ENCODE measurements around the gene THAP9. TPM values are rescaled to one million over a fixed set of nuclear protein-coding genes. Genes with fewer than 3 reads are reported as not detected.

THAP9 gene
- total RNA-seq, 2 experiments from 2014 or later = 10.5 to 16.4 TPM

DNA sequence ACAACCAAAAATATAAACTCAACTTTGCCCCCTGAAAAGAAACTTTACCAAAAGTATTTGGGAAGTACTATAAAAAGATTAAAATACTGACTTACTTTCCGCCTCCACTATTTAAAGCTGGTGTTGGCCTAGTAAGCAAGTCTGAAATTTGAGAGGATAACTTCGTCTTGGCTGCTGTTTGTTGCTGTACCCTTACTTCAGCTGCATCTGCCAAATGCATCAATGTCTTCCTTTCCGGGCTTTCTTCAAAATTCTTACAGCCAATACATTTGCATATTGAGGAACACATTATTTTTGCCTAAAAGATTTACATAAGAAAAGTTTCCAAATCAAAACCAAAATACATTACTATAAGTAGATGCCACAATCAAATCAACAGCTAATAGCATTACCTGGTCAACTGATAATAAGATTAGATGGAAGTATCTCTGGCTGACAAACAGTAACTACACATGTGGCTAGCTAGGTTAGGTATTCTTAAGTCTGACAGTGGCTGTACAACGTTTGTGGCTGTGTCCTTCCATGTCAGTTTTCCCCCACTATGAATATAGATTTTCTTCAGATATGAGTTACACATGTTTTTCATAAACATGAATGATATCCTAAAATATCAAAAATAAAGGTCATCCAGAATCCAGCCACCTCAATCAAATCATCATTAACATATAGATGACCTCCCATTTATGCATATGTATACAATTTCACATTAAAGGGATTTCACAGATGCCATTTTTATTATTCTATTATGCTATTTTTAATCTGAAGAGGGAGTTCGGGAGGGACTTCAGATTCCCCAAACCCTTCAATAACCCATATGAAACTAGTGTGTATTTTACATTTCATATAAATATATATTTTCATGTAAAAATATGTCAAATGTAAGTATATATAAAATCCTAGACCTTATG is 30.6 kb downstream of the THAP9 start:
- no peaks in the 10 kb centered on the region for H3K9me2 ChIP-seq (ENCODE audit: insufficient read depth, low read length)
- ChIA-PET POLR2A (interaction anchor here (0.6 to 1.2 kb wide), 2 partner anchors 9 to 69 kb away, joined by 3 to 5 read pairs; no protein-coding TSS in a partner anchor), CTCF (ENCODE audit: unreplicated experiment) (no interaction called here)
- H2AFZ ChIP-seq (ENCODE audit: low read length) = no peak overlapping the region
- no TSS peak for BruUV-seq (replicated peaks)
- H3K4me1 ChIP-seq (ENCODE audit: insufficient read depth, low read length, poor library complexity, severe bottlenecking) = peaks cover 12% of the 10 kb centered on the region
- no peaks in the 10 kb centered on the region; the same call in 1 of the 2 replicates for H3K9me3 ChIP-seq (ENCODE audit: low read length)
- TF ChIP-seq CTCF (conservative IDR thresholded peaks at IDR 0.05; ENCODE audit: low read length) = no peak
- no peak for TF ChIP-seq EZH2phosphoT487 (IDR thresholded peaks at IDR 0.05; ENCODE audit: borderline replicate concordance, low read depth, low read length)
- H4K20me1 ChIP-seq (ENCODE audit: insufficient read depth, low read length) = no peaks in the 10 kb centered on the region
- intact Hi-C loops (cut with micrococcal nuclease; ENCODE audit: unreplicated experiment) = no loop called here
- H3K4me3 ChIP-seq (ENCODE audit: low read depth, low read length, poor library complexity, severe bottlenecking) = no peak overlapping the region
- H3K4me2 ChIP-seq (ENCODE audit: low read length) = no peak overlapping the region
- 0 out of 2 replicates have a peak, but pooled peaks cover 3% of the 10 kb centered on the region for H3K79me2 ChIP-seq (ENCODE audit: insufficient read depth, low read depth, low read length)
- H3K27ac ChIP-seq (ENCODE audit: low read depth, low read length, poor library complexity, severe bottlenecking) = peak overlapping the region; percentile 2
- no peak for DNase-seq (ENCODE audit: low spot score)
- H3K36me3 ChIP-seq (ENCODE audit: insufficient read depth, low read length) = peaks cover 94% of the 10 kb centered on the region

DNA sequence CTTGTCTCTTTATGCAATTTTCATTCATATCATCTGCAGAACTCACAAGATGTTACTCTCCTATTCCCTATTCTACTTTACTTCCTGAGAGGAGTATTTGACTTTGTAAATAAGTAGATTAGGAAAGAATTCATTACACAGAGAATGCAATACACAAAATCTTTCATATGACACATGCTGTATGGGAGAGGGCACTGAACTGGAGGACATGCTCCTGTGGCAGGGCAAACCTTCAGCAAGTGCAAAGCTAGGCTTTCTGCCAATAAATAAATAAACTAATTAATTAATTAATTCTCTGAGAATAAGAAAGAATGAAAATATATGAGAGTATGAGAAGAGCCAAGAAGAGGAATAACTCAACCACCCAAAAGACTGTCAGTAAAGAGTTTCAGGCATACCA is 33.9 kb downstream of the THAP9 start:
- no peak overlapping the region for H3K4me3 ChIP-seq (ENCODE audit: low read depth, low read length, poor library complexity, severe bottlenecking)
- CTCF ChIA-PET (ENCODE audit: unreplicated experiment) = no interaction called here
- H3K36me3 ChIP-seq (ENCODE audit: insufficient read depth, low read length) = peaks cover 96% of the 10 kb centered on the region
- 0 out of 2 replicates have a peak, but pooled peaks cover 3% of the 10 kb centered on the region for H3K79me2 ChIP-seq (ENCODE audit: insufficient read depth, low read depth, low read length)
- H3K27ac ChIP-seq (ENCODE audit: low read depth, low read length, poor library complexity, severe bottlenecking) = no peak overlapping the region
- TF ChIP-seq EZH2phosphoT487 (IDR thresholded peaks at IDR 0.05; ENCODE audit: borderline replicate concordance, low read depth, low read length) (no peak), CTCF (conservative IDR thresholded peaks at IDR 0.05; ENCODE audit: low read length) (no peak)
- BruUV-seq (replicated peaks) = no TSS peak
- H3K9me2 ChIP-seq (ENCODE audit: insufficient read depth, low read length) = no peaks in the 10 kb centered on the region
- H3K4me2 ChIP-seq (ENCODE audit: low read length) = no peak overlapping the region
- no peak for DNase-seq (ENCODE audit: low spot score)
- no peaks in the 10 kb centered on the region; the same call in 1 of the 2 replicates for H3K9me3 ChIP-seq (ENCODE audit: low read length)
- POLR2A ChIA-PET = no interaction called here
- intact Hi-C loops (cut with micrococcal nuclease; ENCODE audit: unreplicated experiment) = no loop called here
- H3K4me1 ChIP-seq (ENCODE audit: insufficient read depth, low read length, poor library complexity, severe bottlenecking) = peaks cover 12% of the 10 kb centered on the region
- no peaks in the 10 kb centered on the region for H4K20me1 ChIP-seq (ENCODE audit: insufficient read depth, low read length)
- no peak overlapping the region for H2AFZ ChIP-seq (ENCODE audit: low read length)

GRCh38 chr4:82939414-82939813 is 38.9 kb downstream of the THAP9 start:
- H3K4me2 ChIP-seq (ENCODE audit: low read length) = no peak overlapping the region
- TF ChIP-seq EZH2phosphoT487 (IDR thresholded peaks at IDR 0.05; ENCODE audit: borderline replicate concordance, low read depth, low read length) (no peak), CTCF (conservative IDR thresholded peaks at IDR 0.05; ENCODE audit: low read length) (no peak)
- H3K36me3 ChIP-seq (ENCODE audit: insufficient read depth, low read length) = peaks cover 93% of the 10 kb centered on the region
- H3K4me1 ChIP-seq (ENCODE audit: insufficient read depth, low read length, poor library complexity, severe bottlenecking) = no peaks in the 10 kb centered on the region
- no peaks in the 10 kb centered on the region for H4K20me1 ChIP-seq (ENCODE audit: insufficient read depth, low read length)
- no peak overlapping the region for H3K4me3 ChIP-seq (ENCODE audit: low read depth, low read length, poor library complexity, severe bottlenecking)
- no peaks in the 10 kb centered on the region for H3K9me2 ChIP-seq (ENCODE audit: insufficient read depth, low read length)
- ChIA-PET CTCF (ENCODE audit: unreplicated experiment) (no interaction called here), POLR2A (interaction anchor here (0.6 to 2.0 kb wide), 6 partner anchors 8 to 343 kb away, joined by 3 to 9 read pairs (median 5); no protein-coding TSS in a partner anchor)
- no peaks in the 10 kb centered on the region for H3K9me3 ChIP-seq (ENCODE audit: low read length)
- BruUV-seq (replicated peaks) = no TSS peak
- no peaks in the 10 kb centered on the region for H3K79me2 ChIP-seq (ENCODE audit: insufficient read depth, low read depth, low read length)
- intact Hi-C loops (cut with micrococcal nuclease; ENCODE audit: unreplicated experiment) = no loop called here
- no peak overlapping the region for H3K27ac ChIP-seq (ENCODE audit: low read depth, low read length, poor library complexity, severe bottlenecking)
- H2AFZ ChIP-seq (ENCODE audit: low read length) = no peak overlapping the region
- no peak for DNase-seq (ENCODE audit: low spot score)
